Osteocyte (in vitro differentiated cells): Measurements from ENCODE around the gene NR2F6. TPM values are rescaled to one million over a fixed set of nuclear protein-coding genes. Genes with fewer than 3 reads are reported as not detected.

ENCODE experiments used
- DNase-seq: peaks from one replicate; pipeline ENCODE4 v3.0.0; 2021; ENCODE audit warnings: mixed read lengths; ENCODE audit not compliant: unreplicated experiment; ENCODE audit errors: extremely low spot score
- H3K27ac Mint-ChIP-seq: one replicate; pipeline ENCODE4 v1.8.0; 2021; ENCODE audit warnings: mild to moderate bottlenecking, mixed read lengths; ENCODE audit not compliant: unreplicated experiment
- H3K27me3 Mint-ChIP-seq: one replicate; pipeline ENCODE4 v1.8.0; 2021; ENCODE audit warnings: mixed read lengths; ENCODE audit not compliant: unreplicated experiment
- H3K36me3 Mint-ChIP-seq: one replicate; pipeline ENCODE4 v1.8.0; 2021; ENCODE audit warnings: mixed read lengths; ENCODE audit not compliant: unreplicated experiment
- H3K4me1 Mint-ChIP-seq: one replicate; pipeline ENCODE4 v1.8.0; 2021; ENCODE audit warnings: mixed read lengths; ENCODE audit not compliant: unreplicated experiment
- H3K4me3 Mint-ChIP-seq: one replicate; pipeline ENCODE4 v1.8.0; 2021; ENCODE audit warnings: mild to moderate bottlenecking, moderate library complexity, mixed read lengths; ENCODE audit not compliant: unreplicated experiment
- H3K9me3 Mint-ChIP-seq: one replicate; pipeline ENCODE4 v1.8.0; 2021; ENCODE audit warnings: mixed read lengths; ENCODE audit not compliant: unreplicated experiment
- long read RNA-seq: library from polyadenylated mRNA; unstranded; transcript quantifications from one replicate; pipeline ENCODE4 v2.0.0, GENCODE V29; 2021
- total RNA-seq: library from RNA; stranded (reverse); gene quantifications from 2 replicates; pipeline ENCODE4 v1.2.1, GENCODE V29; 2021
- TF ChIP-seq, protein P1 (sequence below): fragments of 200-600 bp; sonication (generic); IDR thresholded peaks from 2 replicates; pipeline ENCODE4 v1.5.0; 2021; ENCODE audit warnings: antibody characterized with exemption, mild to moderate bottlenecking, moderate library complexity

The NR2F6 gene
- total RNA-seq, result 43.9 and 44.2 TPM in 2 replicates
- long read RNA-seq, partial matches to known transcripts, result 2 of 2 reads
- long read RNA-seq, other reads (novel, unspliced or antisense), result 0 of 2 reads

GRCh38 chr19:17245535-17245984 is at the start of gene NR2F6:
TSS of gene NR2F6 (minus strand) at chr19:17245919. CDS start at chr19:17245220, 699 bp downstream.
- Mint-ChIP-seq H3K36me3 (no peaks in the 10 kb centered on the region), H3K4me1 (peaks cover 59% of the 10 kb centered on the region)
- DNase-seq, result no peak

GRCh38 chr19:17294051-17294891 is 48.6 kb upstream of the NR2F6 start:
- Mint-ChIP-seq H3K4me1 (peaks cover 15% of the 10 kb centered on the region), H3K9me3 (no peaks in the 10 kb centered on the region), H3K36me3 (no peaks in the 10 kb centered on the region), H3K27ac (no peak overlapping the region), H3K27me3 (no peaks in the 10 kb centered on the region), H3K4me3 (no peak overlapping the region)
- TF ChIP-seq, protein P1, sequence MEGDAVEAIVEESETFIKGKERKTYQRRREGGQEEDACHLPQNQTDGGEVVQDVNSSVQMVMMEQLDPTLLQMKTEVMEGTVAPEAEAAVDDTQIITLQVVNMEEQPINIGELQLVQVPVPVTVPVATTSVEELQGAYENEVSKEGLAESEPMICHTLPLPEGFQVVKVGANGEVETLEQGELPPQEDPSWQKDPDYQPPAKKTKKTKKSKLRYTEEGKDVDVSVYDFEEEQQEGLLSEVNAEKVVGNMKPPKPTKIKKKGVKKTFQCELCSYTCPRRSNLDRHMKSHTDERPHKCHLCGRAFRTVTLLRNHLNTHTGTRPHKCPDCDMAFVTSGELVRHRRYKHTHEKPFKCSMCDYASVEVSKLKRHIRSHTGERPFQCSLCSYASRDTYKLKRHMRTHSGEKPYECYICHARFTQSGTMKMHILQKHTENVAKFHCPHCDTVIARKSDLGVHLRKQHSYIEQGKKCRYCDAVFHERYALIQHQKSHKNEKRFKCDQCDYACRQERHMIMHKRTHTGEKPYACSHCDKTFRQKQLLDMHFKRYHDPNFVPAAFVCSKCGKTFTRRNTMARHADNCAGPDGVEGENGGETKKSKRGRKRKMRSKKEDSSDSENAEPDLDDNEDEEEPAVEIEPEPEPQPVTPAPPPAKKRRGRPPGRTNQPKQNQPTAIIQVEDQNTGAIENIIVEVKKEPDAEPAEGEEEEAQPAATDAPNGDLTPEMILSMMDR, result no peak
- DNase-seq, result no peak

More at GRCh38 chr19:17245535-17245984, at the start of gene NR2F6:
- TF ChIP-seq, protein P1, result no peak
- Mint-ChIP-seq H3K27me3 (no peaks in the 10 kb centered on the region), H3K27ac (peak within 1 kb of the TSS; percentile 87), H3K4me3 (peak within 1 kb of the TSS; percentile 90), H3K9me3 (no peaks in the 10 kb centered on the region)

DNA sequence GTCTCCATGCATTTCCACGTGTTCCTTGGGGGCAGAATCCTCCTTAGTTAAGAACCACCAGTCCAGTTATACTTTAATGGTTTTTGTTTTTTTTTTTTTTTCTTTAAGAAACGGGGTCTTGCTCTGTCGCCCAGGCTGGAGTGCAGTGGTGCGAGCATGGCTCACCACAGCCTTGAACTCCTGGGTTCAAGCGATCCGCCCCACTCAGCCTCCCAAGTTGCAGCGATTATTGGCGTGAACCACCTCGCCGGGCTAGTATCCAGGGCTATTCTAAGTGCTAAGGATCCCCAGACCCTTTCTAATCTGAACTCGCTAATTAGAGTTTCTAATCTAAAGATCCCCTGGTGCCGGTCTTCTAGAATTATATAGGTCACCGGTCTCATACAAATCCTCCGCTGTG is 47.9 kb upstream of the NR2F6 start:
- H3K27ac Mint-ChIP-seq, result no peak overlapping the region
- H3K9me3 Mint-ChIP-seq, result no peaks in the 10 kb centered on the region
- no peaks in the 10 kb centered on the region for H3K27me3 Mint-ChIP-seq
- no peaks in the 10 kb centered on the region for H3K36me3 Mint-ChIP-seq
- TF ChIP-seq, protein P1, result no peak
- DNase-seq, result no peak
- peaks cover 15% of the 10 kb centered on the region for H3K4me1 Mint-ChIP-seq
- no peak overlapping the region for H3K4me3 Mint-ChIP-seq

DNA sequence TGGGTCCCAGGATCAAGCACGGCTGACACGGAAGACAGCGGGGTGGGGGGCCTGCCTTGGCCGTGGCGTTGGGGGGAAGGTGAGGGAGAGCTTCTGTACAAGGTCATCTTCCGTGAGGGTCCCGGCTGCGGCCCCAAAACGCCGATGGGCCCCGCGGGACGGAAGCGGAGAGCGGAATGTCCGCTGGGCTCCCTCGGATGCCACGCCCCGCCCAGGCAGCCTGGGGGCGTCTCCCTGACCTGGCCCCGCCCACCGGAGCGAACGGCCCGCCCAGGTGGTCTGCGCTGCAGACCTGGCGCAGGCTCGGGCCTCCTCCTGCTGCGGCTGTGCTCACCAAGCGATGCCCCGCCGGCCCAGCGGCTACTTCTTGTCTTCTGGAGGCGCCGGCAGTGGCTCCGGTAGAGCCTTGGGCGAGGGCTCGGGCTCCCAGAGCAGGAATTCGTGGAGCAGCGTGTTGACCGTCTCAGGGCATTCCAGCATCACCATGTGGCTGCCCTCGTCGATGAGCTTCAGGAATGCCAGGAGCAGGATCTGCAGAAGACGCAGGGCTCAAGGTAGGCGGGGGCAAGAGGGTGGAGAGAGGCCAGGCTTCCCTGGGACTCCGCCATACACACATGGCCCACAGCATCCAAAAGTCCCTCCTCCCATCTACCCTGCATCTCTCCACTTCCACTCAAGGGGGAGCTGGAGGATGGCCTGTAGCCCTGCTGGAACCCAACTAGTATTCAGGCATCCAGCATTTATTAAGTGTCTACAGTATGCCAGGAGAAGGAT is 46.8 kb upstream of the NR2F6 start:
- Mint-ChIP-seq H3K4me3 (peak overlapping the region; percentile 83), H3K27me3 (no peaks in the 10 kb centered on the region), H3K27ac (peak overlapping the region; percentile 77), H3K9me3 (no peaks in the 10 kb centered on the region), H3K4me1 (peaks cover 15% of the 10 kb centered on the region), H3K36me3 (no peaks in the 10 kb centered on the region)
- DNase-seq, result peak; percentile 91
- TF ChIP-seq, protein P1, result peak; percentile 77
